Measurements from ENCODE around the gene RPS19. TPM values are rescaled to one million over a fixed set of nuclear protein-coding genes. Genes with fewer than 3 reads are reported as not detected.

Gene RPS19
- total RNA-seq, 1 experiment from 2014 or later: 2,593 TPM

- CTCF ChIA-PET: no interaction called here
- DNase-seq: no peak
- no peaks in the 10 kb centered on the region for H3K4me1 ChIP-seq (replicated peaks; ENCODE audit: insufficient read depth)
- no peak overlapping the region for H3K27ac ChIP-seq
- H4K20me1 ChIP-seq (ENCODE audit: insufficient read depth): no peaks in the 10 kb centered on the region
- POLR2A ChIA-PET (ENCODE audit: unreplicated experiment): no interaction called here
- BruUV-seq (replicated peaks): no TSS peak
- peaks cover 24% of the 10 kb centered on the region; the same call in 1 of the 2 replicates for H3F3A ChIP-seq (ENCODE audit: insufficient read depth, low read depth)
- H3K9me2 ChIP-seq (ENCODE audit: insufficient read depth): no peaks in the 10 kb centered on the region
- H3K9me3 ChIP-seq (ENCODE audit: insufficient read depth, low read depth): no peaks in the 10 kb centered on the region
- no peak overlapping the region for H2AFZ ChIP-seq
- no peak overlapping the region for H3K4me2 ChIP-seq
- no peaks in the 10 kb centered on the region for H3K79me2 ChIP-seq (ENCODE audit: low read depth)
- H3K4me3 ChIP-seq: no peak overlapping the region
- peaks cover 44% of the 10 kb centered on the region for H3K27me3 ChIP-seq (ENCODE audit: insufficient read depth, low read depth)
- no peaks in the 10 kb centered on the region for H3K36me3 ChIP-seq (ENCODE audit: low read depth)
- TF ChIP-seq CTCF (conservative IDR thresholded peaks at IDR 0.05): no peak
- TF ChIP-seq EZH2 (IDR thresholded peaks at IDR 0.05; ENCODE audit: low read depth): no peak
- intact Hi-C loops (cut with micrococcal nuclease; ENCODE audit: unreplicated experiment): no loop called here
Observed at GRCh38 chr19:41915776-41916414, 55.8 kb downstream of the RPS19 start.

DNA sequence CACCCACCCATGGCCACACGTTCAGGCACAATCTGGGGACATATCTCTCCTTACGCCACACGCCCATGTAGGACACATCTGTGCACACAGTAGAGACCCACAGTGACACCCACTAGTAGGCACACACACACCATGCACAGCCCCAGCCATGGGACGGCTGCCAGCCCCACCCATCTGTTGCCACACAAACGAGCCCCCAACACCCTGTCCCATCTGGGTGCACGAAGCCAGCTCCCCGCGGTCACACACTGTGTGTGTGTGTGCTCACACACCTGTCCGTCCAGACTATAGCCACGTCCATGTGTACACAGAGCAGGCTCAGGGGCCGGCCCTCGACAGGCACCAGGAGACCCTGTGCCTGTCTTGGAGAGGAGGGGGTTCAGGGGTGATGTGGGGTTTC lies 57.6 kb downstream of the RPS19 start:
- POLR2A ChIA-PET (ENCODE audit: unreplicated experiment): no interaction called here
- no peaks in the 10 kb centered on the region for H3K9me3 ChIP-seq (ENCODE audit: insufficient read depth, low read depth)
- no TSS peak for BruUV-seq (replicated peaks)
- no peaks in the 10 kb centered on the region for H4K20me1 ChIP-seq (ENCODE audit: insufficient read depth)
- H3K27ac ChIP-seq: no peak overlapping the region
- no peak for DNase-seq
- TF ChIP-seq EZH2 (IDR thresholded peaks at IDR 0.05; ENCODE audit: low read depth): no peak
- TF ChIP-seq CTCF (conservative IDR thresholded peaks at IDR 0.05): no peak
- H3F3A ChIP-seq (ENCODE audit: insufficient read depth, low read depth): peaks cover 20% of the 10 kb centered on the region; the same call in 1 of the 2 replicates
- peaks cover 45% of the 10 kb centered on the region for H3K27me3 ChIP-seq (ENCODE audit: insufficient read depth, low read depth)
- no peaks in the 10 kb centered on the region for H3K79me2 ChIP-seq (ENCODE audit: low read depth)
- no peaks in the 10 kb centered on the region for H3K9me2 ChIP-seq (ENCODE audit: insufficient read depth)
- no peak overlapping the region for H2AFZ ChIP-seq
- no peak overlapping the region for H3K4me2 ChIP-seq
- H3K36me3 ChIP-seq (ENCODE audit: low read depth): no peaks in the 10 kb centered on the region
- CTCF ChIA-PET: no interaction called here
- intact Hi-C loops (cut with micrococcal nuclease; ENCODE audit: unreplicated experiment): no loop called here
- no peak overlapping the region for H3K4me3 ChIP-seq
- H3K4me1 ChIP-seq (replicated peaks; ENCODE audit: insufficient read depth): no peaks in the 10 kb centered on the region

DNA sequence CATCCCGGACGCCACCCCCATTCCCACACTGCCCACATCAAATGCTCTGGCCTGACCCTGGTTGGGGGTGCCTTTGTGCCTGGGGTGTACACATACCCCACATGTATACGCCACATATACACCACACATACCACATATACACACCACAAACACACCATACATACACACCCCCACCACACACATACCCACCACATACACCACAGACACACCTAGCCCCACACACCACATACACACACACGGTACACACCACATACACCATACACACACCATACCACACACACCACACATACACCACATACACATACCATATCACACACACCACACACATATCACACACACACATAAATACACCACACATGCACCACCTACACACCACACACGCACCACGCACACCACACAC lies 58.0 kb downstream of the RPS19 start:
- Histone ChIP-seq H3K9me2 (ENCODE audit: insufficient read depth) (no peaks in the 10 kb centered on the region), H3K4me1 (replicated peaks; ENCODE audit: insufficient read depth) (no peaks in the 10 kb centered on the region), H3K4me3 (no peak overlapping the region), H3K27me3 (ENCODE audit: insufficient read depth, low read depth) (peaks cover 48% of the 10 kb centered on the region), H4K20me1 (ENCODE audit: insufficient read depth) (no peaks in the 10 kb centered on the region), H2AFZ (no peak overlapping the region), H3K79me2 (ENCODE audit: low read depth) (no peaks in the 10 kb centered on the region), H3K9me3 (ENCODE audit: insufficient read depth, low read depth) (no peaks in the 10 kb centered on the region), H3K27ac (no peak overlapping the region), H3K36me3 (ENCODE audit: low read depth) (no peaks in the 10 kb centered on the region), H3F3A (ENCODE audit: insufficient read depth, low read depth) (peaks cover 20% of the 10 kb centered on the region; the same call in 1 of the 2 replicates), H3K4me2 (no peak overlapping the region)
- TF ChIP-seq CTCF (conservative IDR thresholded peaks at IDR 0.05): no peak
- no peak for TF ChIP-seq EZH2 (IDR thresholded peaks at IDR 0.05; ENCODE audit: low read depth)
- intact Hi-C loops (cut with micrococcal nuclease; ENCODE audit: unreplicated experiment): no loop called here
- POLR2A ChIA-PET (ENCODE audit: unreplicated experiment): no interaction called here
- CTCF ChIA-PET: no interaction called here
- BruUV-seq (replicated peaks): no TSS peak
- no peak for DNase-seq

Measured in PC-9 (cell line).